Testis (tissue), 3 donors: Measurements from ENCODE around the gene F3. TPM values are rescaled to one million over a fixed set of nuclear protein-coding genes. Genes with fewer than 3 reads are reported as not detected.

Source experiments
- DNase-seq: peaks from one replicate; pipeline ENCODE4 v3.0.0-alpha.2; 2019
- H3K27ac ChIP-seq, 2 donors: fragments of 200-600 bp; sonication (generic); one replicate each; pipeline ENCODE4 v1.5.1; 2019
- H3K27me3 ChIP-seq: fragments of 200-600 bp; sonication (generic); one replicate; pipeline ENCODE4 v1.5.1; 2019
- H3K36me3 ChIP-seq: fragments of 200-600 bp; sonication (generic); one replicate; pipeline ENCODE4 v1.5.1; 2017; ENCODE audit warnings: low read depth; ENCODE audit errors: missing control alignments
- H3K4me1 ChIP-seq: fragments of 200-600 bp; sonication (generic); one replicate; pipeline ENCODE4 v1.5.1; 2019
- H3K4me3 ChIP-seq, 2 donors: fragments of 200-600 bp; sonication (generic); one replicate each; pipeline ENCODE4 v1.5.1; 2017 to 2019
- H3K9me3 ChIP-seq: fragments of 200-600 bp; sonication (generic); one replicate; pipeline ENCODE4 v1.5.1; 2017
- POLR2A ChIP-seq: fragments of 450-650 bp; IDR thresholded peaks from one replicate; pipeline ENCODE4 v1.6.1; 2017; ENCODE audit warnings: antibody characterized with exemption, mild to moderate bottlenecking, moderate library complexity
- WGBS, 2 donors: methylation state at CpG; one replicate each; pipeline ENCODE4 v1.1.5; 2018; 5-methylcytosine and 5-hydroxymethylcytosine counted together
- intact Hi-C: fragments of 100-400 bp; cut with DNase I; formaldehyde crosslinking; loops from one replicate; pipeline ENCODE4 v1.15.1; 2023; ENCODE audit warnings: low total_unique reads
- polyA plus RNA-seq: library from polyadenylated mRNA; stranded (reverse); fragments of 350-450 nt; fragmentation: Illumina TruSeq; extraction: RNeasy Lipid Tissue Mini Kit (QIAGEN cat#74804); gene quantifications from one replicate; pipeline ENCODE4 v1.2.3, GENCODE V29; 2014; ENCODE audit warnings: low read depth, low replicate concordance; ENCODE audit not compliant: insufficient read depth
- total RNA-seq, 2 donors: library from RNA; depleted of rRNA; stranded (reverse); fragments of >200 nt; gene quantifications; one replicate each; pipeline ENCODE4 v1.2.3, GENCODE V29; 2016
- TF ChIP-seq, protein P1 (sequence below), 3 experiments: fragments of 450-650 bp in 2 of 3; fragments of 200-600 bp in 1 of 3; sonication (generic) in 1 of 3; IDR thresholded peaks; one replicate each; pipeline ENCODE4 v1.5.1; 2016 to 2019; ENCODE audit warnings: antibody characterized with exemption in 3 of 3, mild to moderate bottlenecking in 2 of 3, moderate library complexity in 1 of 3

The F3 gene
- total and polyA plus RNA-seq, 3 donors from 2014 or later, result 51.6 to 135 (median 111) TPM

DNA sequence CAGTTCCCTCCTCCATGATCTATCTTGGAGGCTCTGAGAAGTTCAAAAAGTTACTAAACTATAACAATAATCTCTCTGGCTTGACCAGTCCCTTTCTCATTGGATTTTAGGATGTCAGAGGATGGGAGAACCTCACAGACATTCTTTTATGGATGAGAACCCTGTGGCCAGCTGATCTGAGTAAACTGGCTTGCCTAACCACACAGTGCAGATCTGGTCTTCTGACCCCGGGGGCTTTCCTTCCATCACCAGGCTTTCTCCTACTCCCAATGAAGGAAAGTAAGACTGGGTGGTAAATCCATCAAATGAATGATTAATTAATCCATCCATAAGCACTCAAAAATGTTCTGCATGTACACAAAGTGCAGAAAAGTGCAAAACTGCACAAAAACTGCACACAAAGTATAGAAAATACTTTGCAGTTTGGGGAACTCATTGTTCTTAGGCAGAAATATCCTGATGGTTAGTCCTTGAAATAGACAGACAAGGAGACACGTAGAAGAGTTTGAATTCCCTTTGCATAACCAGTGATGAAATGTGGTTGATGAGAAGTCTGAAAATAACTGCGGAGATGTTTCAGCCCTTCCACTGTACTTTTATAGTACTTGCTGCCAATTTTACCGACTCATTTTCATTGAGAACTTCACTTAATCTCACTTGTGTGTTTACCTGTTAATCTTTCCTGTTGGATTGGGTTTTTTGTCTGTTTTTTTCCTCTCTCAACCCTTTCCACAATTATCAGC, 2.5 kb upstream of the F3 start:
- 44 to 49% methylated on average over 4 of the region's 4 CpGs for WGBS, 2 donors
- intact Hi-C loops, result no loop called here
- H3K27ac ChIP-seq, result peak overlapping the region; percentile 18 to 94
- no peaks in the 10 kb centered on the region for H3K36me3 ChIP-seq
- H3K9me3 ChIP-seq, result no peaks in the 10 kb centered on the region
- H3K4me3 ChIP-seq, result no peak overlapping the region
- H3K27me3 ChIP-seq, result no peaks in the 10 kb centered on the region
- peaks cover 21% of the 10 kb centered on the region for H3K4me1 ChIP-seq
- no peak for DNase-seq
- TF ChIP-seq, protein P1, sequence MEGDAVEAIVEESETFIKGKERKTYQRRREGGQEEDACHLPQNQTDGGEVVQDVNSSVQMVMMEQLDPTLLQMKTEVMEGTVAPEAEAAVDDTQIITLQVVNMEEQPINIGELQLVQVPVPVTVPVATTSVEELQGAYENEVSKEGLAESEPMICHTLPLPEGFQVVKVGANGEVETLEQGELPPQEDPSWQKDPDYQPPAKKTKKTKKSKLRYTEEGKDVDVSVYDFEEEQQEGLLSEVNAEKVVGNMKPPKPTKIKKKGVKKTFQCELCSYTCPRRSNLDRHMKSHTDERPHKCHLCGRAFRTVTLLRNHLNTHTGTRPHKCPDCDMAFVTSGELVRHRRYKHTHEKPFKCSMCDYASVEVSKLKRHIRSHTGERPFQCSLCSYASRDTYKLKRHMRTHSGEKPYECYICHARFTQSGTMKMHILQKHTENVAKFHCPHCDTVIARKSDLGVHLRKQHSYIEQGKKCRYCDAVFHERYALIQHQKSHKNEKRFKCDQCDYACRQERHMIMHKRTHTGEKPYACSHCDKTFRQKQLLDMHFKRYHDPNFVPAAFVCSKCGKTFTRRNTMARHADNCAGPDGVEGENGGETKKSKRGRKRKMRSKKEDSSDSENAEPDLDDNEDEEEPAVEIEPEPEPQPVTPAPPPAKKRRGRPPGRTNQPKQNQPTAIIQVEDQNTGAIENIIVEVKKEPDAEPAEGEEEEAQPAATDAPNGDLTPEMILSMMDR (IDR thresholded peaks at IDR 0.05), result no peak
- TF ChIP-seq POLR2A, result no peak

DNA sequence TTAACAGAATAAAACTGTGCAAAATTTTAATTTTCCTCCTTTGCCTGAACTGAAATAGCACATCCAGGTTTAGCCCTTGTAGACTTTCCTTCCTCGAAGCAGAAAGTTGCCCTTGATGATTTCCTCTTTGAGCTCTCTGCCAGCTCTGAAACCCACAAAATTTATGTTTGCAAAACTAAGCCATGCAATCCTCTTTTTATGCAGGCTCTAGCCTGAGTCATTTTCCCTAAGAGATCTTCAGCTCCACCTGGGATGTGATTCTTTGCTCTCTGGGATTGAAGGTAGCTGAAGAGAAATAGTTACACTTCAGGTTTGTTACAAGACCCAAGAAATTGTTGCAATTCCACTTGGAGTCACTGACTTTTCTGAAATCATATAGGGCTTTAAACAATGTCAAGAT, 1.4 kb upstream of the F3 start:
- H3K4me1 ChIP-seq, result peaks cover 21% of the 10 kb centered on the region
- intact Hi-C loops, result no loop called here
- H3K9me3 ChIP-seq, result no peaks in the 10 kb centered on the region
- no peaks in the 10 kb centered on the region for H3K36me3 ChIP-seq
- H3K4me3 ChIP-seq, result peak overlapping the region in 1 of 2 donors; percentile 79
- DNase-seq, result no peak
- 16 to 25% methylated on average over 1 of the region's 1 CpG for WGBS, 2 donors
- H3K27ac ChIP-seq, result peak overlapping the region in 1 of 2 donors; percentile 94
- no peaks in the 10 kb centered on the region for H3K27me3 ChIP-seq
- no peak for TF ChIP-seq POLR2A
- TF ChIP-seq, protein P1 (IDR thresholded peaks at IDR 0.05), result no peak

DNA sequence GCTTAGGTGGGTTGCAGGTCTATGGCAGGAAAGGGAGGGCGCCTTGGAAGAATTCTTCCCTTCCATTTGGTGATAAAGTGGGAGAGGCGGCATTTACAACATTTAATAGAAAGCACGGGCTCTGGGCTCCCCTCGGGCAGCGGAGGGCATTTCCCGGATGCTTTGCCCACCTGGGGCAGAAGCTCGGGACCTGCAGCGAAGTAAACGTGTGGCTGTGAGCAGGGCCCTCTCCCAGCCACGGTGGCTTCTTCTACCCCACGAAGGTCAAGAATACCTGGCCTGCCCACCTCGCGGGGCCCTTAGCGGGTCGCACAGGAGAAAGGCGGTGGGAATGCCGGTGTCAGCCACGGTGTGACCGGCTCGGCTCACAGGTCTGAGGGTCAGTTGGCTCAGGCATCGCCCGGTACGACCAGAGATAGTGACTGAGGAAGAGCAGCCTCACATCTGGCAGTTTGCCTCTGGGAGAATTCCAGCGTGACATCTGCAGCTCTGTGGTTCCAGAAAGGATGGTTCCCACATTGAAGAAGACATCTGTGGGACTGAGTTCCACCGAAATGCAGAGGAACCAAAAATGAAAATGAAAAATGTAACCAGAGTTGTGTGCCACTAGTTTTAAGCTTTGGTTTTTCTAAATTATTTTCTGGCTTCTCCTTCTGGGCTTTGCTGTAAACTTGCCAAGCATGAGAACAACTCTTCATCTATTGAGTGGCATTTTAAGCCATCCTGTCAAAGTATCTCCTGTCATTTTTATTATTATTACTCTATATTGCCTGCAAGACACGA, 720 bp upstream of the F3 start:
- H3K4me3 ChIP-seq, result peak overlapping the region; percentile 79 to 96
- H3K27ac ChIP-seq, result peak overlapping the region in 1 of 2 donors; percentile 94
- H3K27me3 ChIP-seq, result no peaks in the 10 kb centered on the region
- WGBS, 2 donors, result 0 to 1% methylated on average over 22 to 26 of the region's 26 CpGs
- TF ChIP-seq POLR2A, result no peak
- TF ChIP-seq, protein P1 (IDR thresholded peaks at IDR 0.05), result no peak
- H3K9me3 ChIP-seq, result no peaks in the 10 kb centered on the region
- peaks cover 21% of the 10 kb centered on the region for H3K4me1 ChIP-seq
- intact Hi-C loops, result no loop called here
- H3K36me3 ChIP-seq, result no peaks in the 10 kb centered on the region
- peak; percentile 71 for DNase-seq

DNA sequence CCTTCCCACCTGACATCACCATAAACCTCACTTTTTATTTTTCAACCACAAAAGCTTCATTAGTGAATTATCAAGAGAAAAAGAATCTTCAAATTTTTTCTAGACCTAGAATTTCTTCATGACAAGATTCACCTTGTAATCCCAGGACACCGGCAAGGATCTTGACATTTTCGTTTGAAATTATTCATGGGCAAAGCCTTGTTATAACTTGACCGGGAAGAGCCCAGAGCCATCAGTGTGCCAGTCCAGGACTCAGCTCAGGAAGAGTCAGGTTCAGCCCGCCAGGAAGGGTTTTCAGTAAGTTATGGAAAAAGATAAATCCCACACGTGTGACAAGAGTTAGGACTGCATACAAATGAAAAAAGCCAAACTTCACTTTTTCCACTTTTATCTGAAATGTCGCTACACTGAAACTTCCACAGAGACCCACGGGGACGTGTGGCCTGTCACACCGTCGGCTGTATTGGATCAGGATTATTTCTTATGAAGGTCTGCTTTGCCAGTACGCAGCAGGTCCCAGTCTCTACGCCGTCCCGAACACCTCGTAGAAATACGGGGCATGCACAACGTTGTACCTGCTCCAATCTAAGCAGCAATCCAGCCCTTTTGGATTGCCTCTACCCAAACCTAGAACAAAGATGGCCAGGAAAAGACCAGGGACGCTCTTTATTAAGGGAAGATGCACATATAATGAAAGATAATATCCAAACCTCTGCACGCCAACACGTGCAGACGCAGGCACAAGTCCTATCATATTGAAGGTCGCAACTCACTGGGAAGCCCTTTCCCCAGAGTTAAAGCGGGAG, 916 bp downstream of the F3 start:
- peak overlapping the region; percentile 79 to 96 for H3K4me3 ChIP-seq
- no peak for DNase-seq
- peak overlapping the region; percentile 94 for H3K27ac ChIP-seq
- H3K27me3 ChIP-seq, result no peaks in the 10 kb centered on the region
- WGBS, 2 donors, result 20% methylated on average over 23 of the region's 23 CpGs
- H3K9me3 ChIP-seq, result no peaks in the 10 kb centered on the region
- TF ChIP-seq POLR2A, result no peak
- TF ChIP-seq, protein P1 (IDR thresholded peaks at IDR 0.05), result no peak
- H3K4me1 ChIP-seq, result peaks cover 34% of the 10 kb centered on the region
- H3K36me3 ChIP-seq, result no peaks in the 10 kb centered on the region
- intact Hi-C loops, result no loop called here
